ENCODE measurements around the gene VPS13D. TPM values are rescaled to one million over a fixed set of nuclear protein-coding genes. Genes with fewer than 3 reads are reported as not detected.
A peak's percentile ranks its signal among the peaks of the same experiment; 100 is the strongest.
"Not testable (repeated sequence)": the region's sequence is repeated elsewhere in the genome, so short reads cannot be mapped to it uniquely, and the experiment has no call there.

The VPS13D gene
- total and polyA plus RNA-seq, 4 donors = 38.5 to 72.2 (median 46.0) TPM

- H3K27ac ChIP-seq (ENCODE audit: low read depth, low read length); H3K9me3 ChIP-seq (ENCODE audit: control insufficient read depth, insufficient read depth, low read length); H3K27me3 ChIP-seq (ENCODE audit: control insufficient read depth, insufficient read depth, low read length); H3K4me1 ChIP-seq (ENCODE audit: control insufficient read depth, insufficient read depth, low read length); DNase-seq (ENCODE audit: low read depth in 4 of 6, low spot score in 6 of 6); H3K36me3 ChIP-seq (ENCODE audit: control insufficient read depth, insufficient read depth, low read length); H3K4me3 ChIP-seq (ENCODE audit: low read depth, low read length): not testable (repeated sequence)
- WGBS (ENCODE audit: insufficient coverage) = 89% methylated on average over 5 of the region's 6 CpGs
These were observed 5.7 kb upstream of the VPS13D start for GRCh38 chr1:12224092-12224491.

- Histone ChIP-seq H3K36me3 (ENCODE audit: control insufficient read depth, insufficient read depth, low read length) (no peaks in the 10 kb centered on the region), H3K4me1 (ENCODE audit: control insufficient read depth, insufficient read depth, low read length) (peaks cover 19% of the 10 kb centered on the region), H3K4me3 (ENCODE audit: low read depth, low read length) (no peak overlapping the region), H3K9me3 (ENCODE audit: control insufficient read depth, insufficient read depth, low read length) (no peaks in the 10 kb centered on the region), H3K27me3 (ENCODE audit: control insufficient read depth, insufficient read depth, low read length) (no peaks in the 10 kb centered on the region), H3K27ac (ENCODE audit: low read depth, low read length) (no peak overlapping the region)
- DNase-seq (ENCODE audit: low read depth in 4 of 6, low spot score in 6 of 6) = peak in 1 of 6 donors; percentile 68
- WGBS (ENCODE audit: insufficient coverage) = 76% methylated on average over 3 of the region's 7 CpGs
These were observed 851 bp upstream of the VPS13D start for GRCh38 chr1:12228979-12229378.

DNA sequence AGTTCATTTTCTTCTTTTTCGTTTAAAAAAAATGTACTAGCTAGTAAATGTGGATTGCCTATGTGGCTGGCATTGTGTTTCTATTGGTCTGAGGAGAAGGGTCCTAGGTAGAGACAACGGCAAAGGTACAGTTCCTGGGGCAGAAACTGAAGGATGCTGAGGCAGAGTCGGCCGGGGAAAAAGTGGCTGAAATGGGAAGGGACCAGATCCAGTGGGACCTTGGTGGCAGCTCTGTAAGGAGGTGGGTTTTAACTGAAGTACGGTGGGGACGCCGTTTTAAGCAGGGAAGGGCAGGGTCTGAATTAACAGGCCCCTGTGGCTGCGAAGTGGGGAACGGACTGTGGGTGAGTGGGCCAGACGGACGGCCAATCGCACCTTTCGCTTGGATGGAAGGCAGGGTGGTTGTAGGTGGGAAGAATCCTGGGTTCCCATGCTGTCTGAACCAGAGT is 420 bp upstream of the VPS13D start:
- WGBS (ENCODE audit: insufficient coverage) = 49% methylated on average over 8 of the region's 13 CpGs
- H3K4me1 ChIP-seq (ENCODE audit: control insufficient read depth, insufficient read depth, low read length) = peaks cover 19% of the 10 kb centered on the region
- no peaks in the 10 kb centered on the region for H3K27me3 ChIP-seq (ENCODE audit: control insufficient read depth, insufficient read depth, low read length)
- H3K9me3 ChIP-seq (ENCODE audit: control insufficient read depth, insufficient read depth, low read length) = no peaks in the 10 kb centered on the region
- no peak overlapping the region for H3K27ac ChIP-seq (ENCODE audit: low read depth, low read length)
- H3K4me3 ChIP-seq (ENCODE audit: low read depth, low read length) = no peak overlapping the region
- no peaks in the 10 kb centered on the region for H3K36me3 ChIP-seq (ENCODE audit: control insufficient read depth, insufficient read depth, low read length)
- DNase-seq (ENCODE audit: low read depth in 4 of 6, low spot score in 6 of 6) = no peak

DNA sequence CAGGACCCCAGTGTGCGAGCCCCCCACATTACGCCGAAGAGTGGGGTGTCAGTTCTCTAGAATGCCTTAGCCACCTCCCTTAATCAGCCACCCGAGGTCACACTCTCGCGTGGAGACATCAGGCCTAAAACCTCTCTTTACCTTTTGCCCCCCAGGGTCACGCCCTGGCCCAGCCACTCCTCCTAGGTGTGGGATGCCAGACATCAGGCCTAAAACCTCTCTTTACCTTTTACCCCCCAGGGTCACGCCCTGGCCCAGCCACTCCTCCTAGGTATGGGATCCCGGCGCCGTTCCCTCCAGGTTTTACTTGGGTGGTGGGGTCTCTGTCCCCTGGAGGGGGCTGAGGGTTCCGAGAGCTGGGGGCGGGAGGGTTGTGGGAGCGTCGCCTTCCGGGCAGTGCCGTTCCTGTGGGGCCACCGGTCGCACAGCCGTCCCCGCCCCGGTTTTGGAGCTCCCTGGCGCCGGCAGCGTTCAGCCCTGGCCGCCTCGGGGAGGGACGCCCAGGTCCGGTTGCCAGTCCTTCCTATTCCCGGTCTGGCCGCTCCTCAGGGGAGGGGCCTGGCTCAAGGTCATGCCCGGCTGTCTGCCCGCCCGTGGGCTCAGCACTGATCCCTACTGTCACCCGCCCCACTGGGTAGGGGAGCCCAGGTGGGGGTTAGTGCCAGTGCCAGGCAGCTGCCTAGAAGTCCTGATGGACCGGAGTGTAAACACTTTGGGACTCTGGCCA is 882 bp downstream of the VPS13D start:
- Histone ChIP-seq H3K36me3 (ENCODE audit: control insufficient read depth, insufficient read depth, low read length) (peaks cover 4% of the 10 kb centered on the region), H3K27ac (ENCODE audit: low read depth, low read length) (no peak overlapping the region), H3K4me1 (ENCODE audit: control insufficient read depth, insufficient read depth, low read length) (peaks cover 19% of the 10 kb centered on the region), H3K27me3 (ENCODE audit: control insufficient read depth, insufficient read depth, low read length) (no peaks in the 10 kb centered on the region), H3K4me3 (ENCODE audit: low read depth, low read length) (peak overlapping the region; percentile 83), H3K9me3 (ENCODE audit: control insufficient read depth, insufficient read depth, low read length) (no peaks in the 10 kb centered on the region)
- peak in 1 of 6 donors; percentile 24 for DNase-seq (ENCODE audit: low read depth in 4 of 6, low spot score in 6 of 6)
- 0% methylated on average over 35 of the region's 36 CpGs for WGBS (ENCODE audit: insufficient coverage)

DNA sequence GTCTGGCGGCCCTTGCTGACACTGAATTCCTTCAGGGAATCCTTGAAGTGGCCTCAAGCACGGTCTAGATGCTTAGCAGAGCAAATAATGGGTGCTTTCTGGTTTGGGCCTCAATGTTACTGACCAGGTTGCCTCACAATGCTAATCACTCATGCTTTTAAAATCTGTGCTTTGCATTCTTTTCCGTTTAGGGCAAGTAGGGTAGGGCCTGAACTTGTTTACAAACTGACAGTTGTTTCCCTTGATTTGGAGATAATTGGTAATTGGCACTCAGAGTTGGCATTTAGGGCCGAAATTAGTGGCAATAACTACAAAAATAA is 1.4 kb downstream of the VPS13D start:
- DNase-seq (ENCODE audit: low read depth in 4 of 6, low spot score in 6 of 6) = no peak
- H3K36me3 ChIP-seq (ENCODE audit: control insufficient read depth, insufficient read depth, low read length) = peaks cover 5% of the 10 kb centered on the region
- peak overlapping the region; percentile 83 for H3K4me3 ChIP-seq (ENCODE audit: low read depth, low read length)
- peaks cover 19% of the 10 kb centered on the region for H3K4me1 ChIP-seq (ENCODE audit: control insufficient read depth, insufficient read depth, low read length)
- H3K27ac ChIP-seq (ENCODE audit: low read depth, low read length) = no peak overlapping the region
- no peaks in the 10 kb centered on the region for H3K27me3 ChIP-seq (ENCODE audit: control insufficient read depth, insufficient read depth, low read length)
- H3K9me3 ChIP-seq (ENCODE audit: control insufficient read depth, insufficient read depth, low read length) = no peaks in the 10 kb centered on the region
- WGBS (ENCODE audit: insufficient coverage) = 18% methylated on average over 3 of the region's 4 CpGs

- WGBS (ENCODE audit: insufficient coverage) = 87% methylated on average over 2 of the region's 2 CpGs
These were observed 2.4 kb downstream of the VPS13D start for GRCh38 chr1:12232221-12232620.

GRCh38 chr1:12244078-12244477 is 14.2 kb downstream of the VPS13D start:
- Histone ChIP-seq H3K4me3 (ENCODE audit: low read depth, low read length) (no peak overlapping the region), H3K27me3 (ENCODE audit: control insufficient read depth, insufficient read depth, low read length) (no peaks in the 10 kb centered on the region), H3K9me3 (ENCODE audit: control insufficient read depth, insufficient read depth, low read length) (no peaks in the 10 kb centered on the region), H3K4me1 (ENCODE audit: control insufficient read depth, insufficient read depth, low read length) (no peaks in the 10 kb centered on the region), H3K27ac (ENCODE audit: low read depth, low read length) (no peak overlapping the region), H3K36me3 (ENCODE audit: control insufficient read depth, insufficient read depth, low read length) (peaks cover 23% of the 10 kb centered on the region)
- 92% methylated on average over 1 of the region's 2 CpGs for WGBS (ENCODE audit: insufficient coverage)
- peak in 1 of 6 donors; percentile 6 for DNase-seq (ENCODE audit: low read depth in 4 of 6, low spot score in 6 of 6)

More at GRCh38 chr1:12232221-12232620, 2.4 kb downstream of the VPS13D start:
- Histone ChIP-seq H3K27ac (ENCODE audit: low read depth, low read length) (no peak overlapping the region), H3K36me3 (ENCODE audit: control insufficient read depth, insufficient read depth, low read length) (peaks cover 8% of the 10 kb centered on the region), H3K4me1 (ENCODE audit: control insufficient read depth, insufficient read depth, low read length) (peaks cover 19% of the 10 kb centered on the region), H3K9me3 (ENCODE audit: control insufficient read depth, insufficient read depth, low read length) (no peaks in the 10 kb centered on the region), H3K4me3 (ENCODE audit: low read depth, low read length) (no peak overlapping the region), H3K27me3 (ENCODE audit: control insufficient read depth, insufficient read depth, low read length) (no peaks in the 10 kb centered on the region)
- no peak for DNase-seq (ENCODE audit: low read depth in 4 of 6, low spot score in 6 of 6)

- WGBS (ENCODE audit: insufficient coverage) = 100% methylated on average over 3 of the region's 5 CpGs
- H3K4me3 ChIP-seq (ENCODE audit: low read depth, low read length) = no peak overlapping the region
- H3K4me1 ChIP-seq (ENCODE audit: control insufficient read depth, insufficient read depth, low read length) = no peaks in the 10 kb centered on the region
- no peak overlapping the region for H3K27ac ChIP-seq (ENCODE audit: low read depth, low read length)
- no peaks in the 10 kb centered on the region for H3K9me3 ChIP-seq (ENCODE audit: control insufficient read depth, insufficient read depth, low read length)
- no peak for DNase-seq (ENCODE audit: low read depth in 4 of 6, low spot score in 6 of 6)
- no peaks in the 10 kb centered on the region for H3K27me3 ChIP-seq (ENCODE audit: control insufficient read depth, insufficient read depth, low read length)
- peaks cover 22% of the 10 kb centered on the region for H3K36me3 ChIP-seq (ENCODE audit: control insufficient read depth, insufficient read depth, low read length)
These were observed 14.8 kb downstream of the VPS13D start for GRCh38 chr1:12244585-12244984.

DNA sequence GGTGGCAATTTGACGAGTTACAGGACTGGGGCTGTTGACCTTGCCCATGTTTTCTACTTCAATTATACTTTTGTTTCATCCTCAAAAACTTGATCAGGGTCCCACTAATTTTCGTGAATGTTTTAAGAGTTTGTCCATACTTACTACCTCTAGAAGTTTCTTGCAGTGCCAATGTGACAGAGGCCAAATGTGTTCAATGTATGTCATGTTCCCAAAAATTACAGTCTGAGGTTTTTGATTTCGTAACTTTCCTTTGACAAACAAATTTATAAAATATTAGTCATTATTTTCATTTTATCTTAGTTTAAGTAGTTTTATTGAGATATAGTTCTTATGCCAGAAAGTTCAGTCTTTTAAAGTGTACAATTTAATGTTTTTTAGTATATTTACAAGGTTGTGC is 15.3 kb downstream of the VPS13D start:
- no peaks in the 10 kb centered on the region for H3K27me3 ChIP-seq (ENCODE audit: control insufficient read depth, insufficient read depth, low read length)
- no peaks in the 10 kb centered on the region for H3K9me3 ChIP-seq (ENCODE audit: control insufficient read depth, insufficient read depth, low read length)
- peaks cover 27% of the 10 kb centered on the region for H3K36me3 ChIP-seq (ENCODE audit: control insufficient read depth, insufficient read depth, low read length)
- H3K4me3 ChIP-seq (ENCODE audit: low read depth, low read length) = no peak overlapping the region
- H3K27ac ChIP-seq (ENCODE audit: low read depth, low read length) = no peak overlapping the region
- DNase-seq (ENCODE audit: low read depth in 4 of 6, low spot score in 6 of 6) = no peak
- no CpG with 5 or more reads among the region's 3 CpGs for WGBS (ENCODE audit: insufficient coverage)
- H3K4me1 ChIP-seq (ENCODE audit: control insufficient read depth, insufficient read depth, low read length) = no peaks in the 10 kb centered on the region

GRCh38 chr1:12245733-12246132 is 15.9 kb downstream of the VPS13D start:
- Histone ChIP-seq H3K27me3 (ENCODE audit: control insufficient read depth, insufficient read depth, low read length) (no peaks in the 10 kb centered on the region), H3K36me3 (ENCODE audit: control insufficient read depth, insufficient read depth, low read length) (peaks cover 27% of the 10 kb centered on the region), H3K4me1 (ENCODE audit: control insufficient read depth, insufficient read depth, low read length) (no peaks in the 10 kb centered on the region), H3K9me3 (ENCODE audit: control insufficient read depth, insufficient read depth, low read length) (no peaks in the 10 kb centered on the region), H3K27ac (ENCODE audit: low read depth, low read length) (no peak overlapping the region), H3K4me3 (ENCODE audit: low read depth, low read length) (no peak overlapping the region)
- no peak for DNase-seq (ENCODE audit: low read depth in 4 of 6, low spot score in 6 of 6)
